ENCODE results near the gene CCND3.

Gene CCND3

GRCh38 chr6:41941280-41942066 lies at the start of gene CCND3:
Gene CCND3 (minus strand): TSS chr6:41941808. CDS start chr6:41941649, 159 bp downstream.
- peak within 1 kb of the TSS; percentile 77 for H3K4me3 ChIP-seq (ENCODE audit: low read depth, low read length)

GRCh38 chr6:41986339-41986738 lies 44.7 kb upstream of the CCND3 start:
- H3K4me3 ChIP-seq (ENCODE audit: low read depth, low read length), result no peak overlapping the region

- H3K4me3 ChIP-seq (ENCODE audit: low read depth, low read length), result no peak overlapping the region
Observed at GRCh38 chr6:41984623-41985022, 43.0 kb upstream of the CCND3 start.

GRCh38 chr6:41976794-41977484 lies 35.3 kb upstream of the CCND3 start:
- H3K4me3 ChIP-seq (ENCODE audit: low read depth, low read length), result no peak overlapping the region

- no peak overlapping the region for H3K4me3 ChIP-seq (ENCODE audit: low read depth, low read length)
Observed at GRCh38 chr6:41975276-41975675, 33.7 kb upstream of the CCND3 start.

GRCh38 chr6:41974281-41974825 lies 32.7 kb upstream of the CCND3 start:
- H3K4me3 ChIP-seq (ENCODE audit: low read depth, low read length), result no peak overlapping the region

GRCh38 chr6:41972826-41973225 lies 31.2 kb upstream of the CCND3 start:
- no peak overlapping the region for H3K4me3 ChIP-seq (ENCODE audit: low read depth, low read length)

GRCh38 chr6:41970436-41970846 lies 28.8 kb upstream of the CCND3 start:
- no peak overlapping the region for H3K4me3 ChIP-seq (ENCODE audit: low read depth, low read length)

GRCh38 chr6:41967312-41968287 lies 26.0 kb upstream of the CCND3 start:
- no peak overlapping the region for H3K4me3 ChIP-seq (ENCODE audit: low read depth, low read length)

- H3K4me3 ChIP-seq (ENCODE audit: low read depth, low read length), result no peak overlapping the region
Observed at GRCh38 chr6:41966961-41967311, 25.3 kb upstream of the CCND3 start.

- no peak overlapping the region for H3K4me3 ChIP-seq (ENCODE audit: low read depth, low read length)
Observed at GRCh38 chr6:41966214-41966920, 24.8 kb upstream of the CCND3 start.

GRCh38 chr6:41965429-41966213 lies 24.0 kb upstream of the CCND3 start:
- no peak overlapping the region for H3K4me3 ChIP-seq (ENCODE audit: low read depth, low read length)

- no peak overlapping the region for H3K4me3 ChIP-seq (ENCODE audit: low read depth, low read length)
Observed at GRCh38 chr6:41964201-41964887, 22.7 kb upstream of the CCND3 start.

GRCh38 chr6:41963371-41963770 lies 21.8 kb upstream of the CCND3 start:
- no peak overlapping the region for H3K4me3 ChIP-seq (ENCODE audit: low read depth, low read length)

GRCh38 chr6:41960028-41960427 lies 18.4 kb upstream of the CCND3 start:
- H3K4me3 ChIP-seq (ENCODE audit: low read depth, low read length), result no peak overlapping the region

GRCh38 chr6:41958022-41958856 lies 16.6 kb upstream of the CCND3 start:
- no peak overlapping the region for H3K4me3 ChIP-seq (ENCODE audit: low read depth, low read length)

- no peak overlapping the region for H3K4me3 ChIP-seq (ENCODE audit: low read depth, low read length)
Observed at GRCh38 chr6:41957117-41957516, 15.5 kb upstream of the CCND3 start.

GRCh38 chr6:41955412-41955811 lies 13.8 kb upstream of the CCND3 start:
- H3K4me3 ChIP-seq (ENCODE audit: low read depth, low read length), result no peak overlapping the region
